ENCODE results near the gene HOXA6.

HOXA6 gene

DNA sequence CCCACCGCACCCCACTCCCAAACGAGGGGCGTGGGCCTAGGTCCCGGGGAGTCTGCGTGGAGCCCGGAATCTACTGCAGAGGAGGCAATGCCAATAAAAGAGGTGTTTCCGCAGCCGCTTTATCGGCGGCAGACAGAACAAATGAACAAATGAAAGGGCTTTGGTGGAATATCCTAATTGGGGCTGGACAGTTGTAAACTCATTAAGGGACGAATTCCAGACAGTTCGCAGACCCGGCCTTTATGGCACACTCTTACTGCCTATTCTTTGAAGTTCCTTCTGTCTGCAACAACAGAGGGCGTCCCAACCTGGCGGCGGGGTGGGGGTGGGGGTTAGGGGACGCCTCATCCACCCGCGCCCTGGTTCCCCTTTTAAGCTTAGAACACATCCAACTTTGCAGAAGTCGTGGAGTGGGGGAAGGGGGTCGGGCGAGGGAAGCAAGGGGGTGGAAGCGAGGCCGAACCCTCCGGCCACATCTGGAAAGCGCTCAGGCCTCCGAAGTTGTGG is 13.7 kb upstream of the HOXA6 start:
- no peak for DNase-seq

- DNase-seq, result peak; percentile 95
Observed at GRCh38 chr7:27160546-27161213, 13.1 kb upstream of the HOXA6 start.

- peak; percentile 60 for DNase-seq
Observed at GRCh38 chr7:27160145-27160545, 12.6 kb upstream of the HOXA6 start.

GRCh38 chr7:27159266-27160144 is 11.9 kb upstream of the HOXA6 start:
- no peak for DNase-seq

- peak; percentile 81 for DNase-seq
Observed at GRCh38 chr7:27158436-27159265, 11.1 kb upstream of the HOXA6 start.

DNA sequence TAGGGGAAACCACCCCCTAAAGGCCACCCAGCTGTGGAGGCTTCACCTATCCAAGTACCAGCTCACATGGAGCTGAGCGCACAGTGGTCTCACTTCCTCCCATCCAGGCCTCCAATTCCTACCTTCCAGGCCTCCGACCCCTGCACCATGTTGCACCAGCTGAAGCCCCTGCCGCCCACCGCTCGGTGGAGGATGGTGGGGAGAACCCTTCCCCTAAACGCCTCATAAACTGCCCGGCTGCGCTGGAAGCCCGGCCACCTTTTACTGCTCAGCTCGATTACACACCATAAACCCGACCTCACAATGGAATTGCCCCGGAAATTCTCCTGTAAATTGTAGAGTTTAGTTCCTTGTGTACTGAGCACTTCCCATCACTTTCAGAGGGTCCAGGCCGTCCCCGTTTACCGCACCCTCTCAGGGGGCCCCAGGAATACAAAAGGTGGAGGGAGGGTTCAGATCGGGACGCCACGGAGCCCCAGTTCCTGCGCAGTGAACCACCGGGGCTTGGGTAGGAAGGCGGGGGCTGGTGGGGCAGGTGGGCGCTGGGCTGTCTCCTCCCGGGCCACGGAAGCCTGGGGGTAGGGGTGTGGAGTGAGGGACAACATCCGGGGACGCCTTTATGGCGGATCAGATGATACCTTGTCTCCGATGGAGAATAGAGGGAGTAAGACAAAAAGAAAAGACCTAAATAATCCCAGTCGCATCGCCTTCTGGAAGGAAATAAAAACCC is 10.3 kb upstream of the HOXA6 start:
- DNase-seq, result no peak

DNA sequence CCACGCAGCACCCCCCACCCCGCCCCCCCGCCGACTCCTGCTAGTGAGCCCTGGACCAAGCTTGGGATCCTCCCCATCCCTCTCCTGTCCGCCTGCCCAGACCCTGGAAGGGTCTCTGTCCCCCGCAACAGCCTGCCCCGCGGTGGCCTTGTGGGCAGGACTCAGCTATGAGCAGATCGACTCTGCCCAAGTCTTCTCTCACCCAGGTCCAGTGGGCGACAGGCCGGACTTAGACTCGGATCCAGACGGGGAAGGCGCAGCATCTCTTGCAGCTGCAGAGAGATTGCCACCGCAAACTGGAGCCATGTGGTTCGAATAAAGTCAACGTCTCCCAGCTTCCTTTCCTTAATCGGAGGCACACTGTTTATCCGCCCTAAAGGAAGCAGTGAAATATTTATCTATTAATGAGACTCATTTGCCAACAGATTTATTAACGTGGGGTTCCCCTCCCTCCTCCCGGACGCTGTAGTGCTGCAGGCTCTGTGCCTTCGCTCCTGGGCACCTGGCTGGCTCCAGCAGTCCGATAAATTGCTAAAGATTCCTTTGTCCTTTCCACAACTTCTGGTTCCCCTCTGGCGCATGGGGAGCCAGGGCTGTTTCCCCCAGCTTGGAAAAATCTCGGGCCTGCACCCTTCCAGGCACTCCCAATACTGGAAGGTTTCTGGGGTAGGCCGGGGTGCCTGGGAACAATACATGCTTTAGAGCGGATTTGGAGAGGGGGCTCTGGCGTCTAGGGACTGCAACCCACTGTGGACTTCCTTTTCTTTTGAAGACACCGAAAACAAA is 9.5 kb upstream of the HOXA6 start:
- no peak for DNase-seq

- no peak for DNase-seq
Observed at GRCh38 chr7:27156508-27156898, 8.9 kb upstream of the HOXA6 start, which contains the start of gene HOXA7. Gene HOXA7, minus strand, starts transcription at chr7:27156675. Its CDS starts 130 bp downstream, at chr7:27156545.

- DNase-seq, result no peak
Observed at GRCh38 chr7:27155816-27156507, 8.4 kb upstream of the HOXA6 start.

DNA sequence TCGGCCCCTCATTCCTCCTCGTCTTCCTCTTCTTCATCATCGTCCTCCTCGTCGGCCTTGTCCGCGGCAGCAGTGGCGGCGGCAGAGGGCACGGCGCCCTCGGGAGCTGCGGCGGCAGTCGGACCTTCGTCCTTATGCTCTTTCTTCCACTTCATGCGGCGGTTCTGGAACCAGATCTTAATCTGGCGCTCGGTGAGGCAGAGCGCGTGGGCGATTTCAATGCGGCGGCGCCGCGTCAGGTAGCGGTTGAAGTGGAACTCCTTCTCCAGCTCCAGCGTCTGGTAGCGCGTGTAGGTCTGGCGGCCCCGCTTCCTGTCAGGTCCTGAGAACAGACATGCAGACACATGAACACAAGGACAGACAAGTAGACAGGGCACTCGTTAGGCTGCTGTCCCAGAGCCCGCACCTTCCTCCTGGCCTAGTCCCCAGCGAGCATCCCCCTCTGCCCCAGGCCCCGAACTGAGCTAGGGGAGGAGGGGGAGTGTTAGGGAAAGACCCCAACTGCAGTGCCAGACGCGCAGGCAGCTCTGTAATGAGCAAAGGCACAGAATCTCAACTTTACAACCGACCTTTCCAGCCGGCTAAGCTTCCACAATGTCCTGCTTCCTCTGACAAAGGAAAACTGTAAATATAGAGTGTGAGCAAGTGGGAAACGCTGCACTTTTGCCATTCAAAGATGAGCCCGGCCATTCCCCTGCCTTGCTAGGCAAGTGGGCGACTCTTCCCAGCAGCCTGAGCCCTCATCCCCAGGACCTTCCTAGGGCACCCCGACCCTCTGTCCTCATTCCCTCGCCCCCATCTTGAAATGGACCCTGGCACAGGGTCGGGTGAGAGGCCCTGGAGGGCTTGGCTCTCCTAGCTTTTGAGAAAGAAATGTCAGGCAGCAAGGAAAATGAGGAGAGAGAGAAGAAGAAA is 7.6 kb upstream of the HOXA6 start:
- DNase-seq, result no peak

DNA sequence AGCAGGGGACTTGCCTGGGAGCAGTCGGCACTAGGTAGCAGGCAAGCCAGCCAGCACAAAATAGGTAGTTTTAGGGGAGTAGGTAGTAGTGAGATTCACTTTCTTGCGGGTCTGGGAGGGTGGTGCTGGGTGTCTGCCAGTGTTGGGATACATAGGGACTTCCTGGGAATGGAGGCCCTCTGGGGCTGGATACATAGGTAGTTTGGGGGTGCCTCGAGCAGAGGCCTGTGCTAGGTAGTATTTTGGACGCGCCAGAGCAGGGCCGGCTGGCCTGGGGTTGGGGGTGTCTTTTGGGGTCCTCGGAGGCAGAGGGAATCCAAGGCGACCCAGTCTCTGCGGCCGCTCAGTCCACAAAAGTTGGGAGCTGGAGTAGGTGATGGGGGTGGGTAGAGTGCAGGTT is 6.8 kb upstream of the HOXA6 start:
- no peak for DNase-seq

DNA sequence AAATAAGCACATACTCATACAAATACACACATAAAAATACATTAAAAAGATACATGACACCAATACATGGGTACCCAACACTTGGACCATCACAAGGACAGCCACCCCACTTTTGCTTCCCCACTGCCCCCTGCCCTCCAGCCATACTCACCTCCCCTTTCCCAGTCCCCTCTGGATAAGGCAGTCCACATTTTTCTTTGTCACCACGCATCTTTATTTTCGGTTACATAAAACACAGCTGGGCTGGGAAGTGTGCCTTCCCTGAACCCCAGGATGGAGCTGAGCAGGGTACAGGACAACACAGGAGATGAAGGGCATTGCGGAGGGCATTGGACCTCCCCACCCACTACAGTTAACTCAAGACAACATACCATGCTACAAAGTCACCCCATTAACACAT is 6.0 kb upstream of the HOXA6 start:
- no peak for DNase-seq

GRCh38 chr7:27152816-27153442 is 5.4 kb upstream of the HOXA6 start:
- DNase-seq, result no peak

GRCh38 chr7:27151931-27152815 is 4.6 kb upstream of the HOXA6 start, which contains the start of gene HOXA3:
Gene HOXA3, minus strand, starts transcription at chr7:27152583. Its CDS starts 41,943 bp downstream, at chr7:27110640.
- DNase-seq, result no peak

DNA sequence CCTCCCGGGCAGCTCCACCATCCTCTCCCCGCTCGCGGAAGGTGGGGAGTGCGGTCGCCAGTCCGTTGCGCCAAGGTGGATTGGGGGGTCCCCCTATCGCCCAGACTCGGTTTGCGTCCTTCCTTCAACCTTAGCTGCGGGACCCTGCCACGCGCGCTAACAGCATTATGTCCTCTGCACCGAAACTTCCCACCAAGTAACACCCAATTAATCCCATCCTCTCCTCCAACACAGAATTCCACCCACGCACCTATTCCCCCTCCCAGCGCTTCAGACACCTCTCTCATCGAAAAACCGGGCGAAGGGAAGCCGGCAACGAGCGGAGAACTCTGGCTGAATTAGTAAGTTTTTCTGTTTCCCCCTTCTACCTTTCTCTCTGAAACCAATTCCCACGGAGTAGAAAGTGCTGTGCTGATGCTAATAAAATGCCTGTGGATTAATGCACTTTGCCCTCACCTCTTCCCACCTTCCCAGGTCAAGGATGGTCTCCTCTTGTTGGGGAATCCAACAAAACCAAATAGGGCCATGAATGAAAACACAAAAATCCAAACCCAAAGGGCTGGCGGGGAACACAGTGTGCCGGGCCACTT is 3.9 kb upstream of the HOXA6 start:
- DNase-seq, result no peak

- peak; percentile 90 for DNase-seq
Observed at GRCh38 chr7:27150568-27151340, 3.2 kb upstream of the HOXA6 start.
